ENCODE data around the gene AP2A1.

DNA sequence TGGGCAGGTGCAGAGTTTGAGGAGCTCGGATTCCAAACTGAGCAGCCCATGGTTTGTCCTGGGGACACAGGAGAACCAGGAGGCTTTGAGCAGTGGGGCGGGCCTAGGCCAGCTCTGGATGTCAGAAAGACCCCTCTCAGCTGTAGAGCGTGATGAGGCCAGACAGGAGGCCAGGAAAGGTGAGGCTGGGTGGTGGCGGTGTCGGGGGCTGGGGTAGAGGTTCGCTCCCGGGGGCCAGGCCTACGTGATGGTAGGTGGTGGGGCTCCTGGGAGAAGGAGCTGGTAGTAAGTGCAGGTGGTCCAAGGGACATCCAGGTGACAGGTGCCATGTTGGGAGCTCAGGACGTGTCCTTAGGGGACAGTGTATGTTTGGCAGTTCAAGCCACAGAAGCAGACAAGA is 70.6 kb downstream of the AP2A1 start:
- TF ChIP-seq, protein P1, sequence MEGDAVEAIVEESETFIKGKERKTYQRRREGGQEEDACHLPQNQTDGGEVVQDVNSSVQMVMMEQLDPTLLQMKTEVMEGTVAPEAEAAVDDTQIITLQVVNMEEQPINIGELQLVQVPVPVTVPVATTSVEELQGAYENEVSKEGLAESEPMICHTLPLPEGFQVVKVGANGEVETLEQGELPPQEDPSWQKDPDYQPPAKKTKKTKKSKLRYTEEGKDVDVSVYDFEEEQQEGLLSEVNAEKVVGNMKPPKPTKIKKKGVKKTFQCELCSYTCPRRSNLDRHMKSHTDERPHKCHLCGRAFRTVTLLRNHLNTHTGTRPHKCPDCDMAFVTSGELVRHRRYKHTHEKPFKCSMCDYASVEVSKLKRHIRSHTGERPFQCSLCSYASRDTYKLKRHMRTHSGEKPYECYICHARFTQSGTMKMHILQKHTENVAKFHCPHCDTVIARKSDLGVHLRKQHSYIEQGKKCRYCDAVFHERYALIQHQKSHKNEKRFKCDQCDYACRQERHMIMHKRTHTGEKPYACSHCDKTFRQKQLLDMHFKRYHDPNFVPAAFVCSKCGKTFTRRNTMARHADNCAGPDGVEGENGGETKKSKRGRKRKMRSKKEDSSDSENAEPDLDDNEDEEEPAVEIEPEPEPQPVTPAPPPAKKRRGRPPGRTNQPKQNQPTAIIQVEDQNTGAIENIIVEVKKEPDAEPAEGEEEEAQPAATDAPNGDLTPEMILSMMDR (IDR thresholded peaks at IDR 0.05; ENCODE audit: poor library complexity, severe bottlenecking): no peak
- TF ChIP-seq, protein P2, sequence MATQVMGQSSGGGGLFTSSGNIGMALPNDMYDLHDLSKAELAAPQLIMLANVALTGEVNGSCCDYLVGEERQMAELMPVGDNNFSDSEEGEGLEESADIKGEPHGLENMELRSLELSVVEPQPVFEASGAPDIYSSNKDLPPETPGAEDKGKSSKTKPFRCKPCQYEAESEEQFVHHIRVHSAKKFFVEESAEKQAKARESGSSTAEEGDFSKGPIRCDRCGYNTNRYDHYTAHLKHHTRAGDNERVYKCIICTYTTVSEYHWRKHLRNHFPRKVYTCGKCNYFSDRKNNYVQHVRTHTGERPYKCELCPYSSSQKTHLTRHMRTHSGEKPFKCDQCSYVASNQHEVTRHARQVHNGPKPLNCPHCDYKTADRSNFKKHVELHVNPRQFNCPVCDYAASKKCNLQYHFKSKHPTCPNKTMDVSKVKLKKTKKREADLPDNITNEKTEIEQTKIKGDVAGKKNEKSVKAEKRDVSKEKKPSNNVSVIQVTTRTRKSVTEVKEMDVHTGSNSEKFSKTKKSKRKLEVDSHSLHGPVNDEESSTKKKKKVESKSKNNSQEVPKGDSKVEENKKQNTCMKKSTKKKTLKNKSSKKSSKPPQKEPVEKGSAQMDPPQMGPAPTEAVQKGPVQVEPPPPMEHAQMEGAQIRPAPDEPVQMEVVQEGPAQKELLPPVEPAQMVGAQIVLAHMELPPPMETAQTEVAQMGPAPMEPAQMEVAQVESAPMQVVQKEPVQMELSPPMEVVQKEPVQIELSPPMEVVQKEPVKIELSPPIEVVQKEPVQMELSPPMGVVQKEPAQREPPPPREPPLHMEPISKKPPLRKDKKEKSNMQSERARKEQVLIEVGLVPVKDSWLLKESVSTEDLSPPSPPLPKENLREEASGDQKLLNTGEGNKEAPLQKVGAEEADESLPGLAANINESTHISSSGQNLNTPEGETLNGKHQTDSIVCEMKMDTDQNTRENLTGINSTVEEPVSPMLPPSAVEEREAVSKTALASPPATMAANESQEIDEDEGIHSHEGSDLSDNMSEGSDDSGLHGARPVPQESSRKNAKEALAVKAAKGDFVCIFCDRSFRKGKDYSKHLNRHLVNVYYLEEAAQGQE (IDR thresholded peaks at IDR 0.05; ENCODE audit: borderline replicate concordance): no peak
- TF ChIP-seq TAF1 (IDR thresholded peaks at IDR 0.05; ENCODE audit: low read depth) (no peak), SMC3 (conservative IDR thresholded peaks at IDR 0.05; ENCODE audit: poor library complexity) (no peak), MXI1 (conservative IDR thresholded peaks at IDR 0.05; ENCODE audit: poor library complexity, severe bottlenecking) (no peak), EP300 (conservative IDR thresholded peaks at IDR 0.05; ENCODE audit: poor library complexity, severe bottlenecking) (no peak), RAD21 (conservative IDR thresholded peaks at IDR 0.05) (no peak), EZH2 (IDR thresholded peaks at IDR 0.05; ENCODE audit: borderline replicate concordance, insufficient read depth, low read length, poor library complexity, severe bottlenecking) (no peak)

Data from neural cell (in vitro differentiated cells).